HCT116 (cell line): ENCODE measurements around the gene INPP5F.

Experiments
- ATF3 ChIP-seq: IDR thresholded peaks from 2 replicates; pipeline ENCODE4 v1.6.1; 2012
- CBX3 ChIP-seq: IDR thresholded peaks from 2 replicates; pipeline ENCODE4 v1.6.1; 2012; ENCODE audit warnings: low read depth
- CEBPB ChIP-seq: IDR thresholded peaks from 2 replicates; pipeline ENCODE4 v1.6.1; 2012; ENCODE audit warnings: low read depth
- EZH2 ChIP-seq: fragments of 200-600 bp; sonication (generic); IDR thresholded peaks from 2 replicates; pipeline ENCODE4 v1.6.1; 2017; ENCODE audit warnings: antibody characterized with exemption, mixed run types
- JUND ChIP-seq: IDR thresholded peaks from 2 replicates; pipeline ENCODE4 v1.6.1; 2012
- POLR2A ChIP-seq: IDR thresholded peaks from 2 replicates; pipeline ENCODE4 v1.7.0; 2011; ENCODE audit warnings: borderline replicate concordance; ENCODE audit not compliant: insufficient read depth, insufficient read length; ENCODE audit errors: extremely low read depth
- POLR2AphosphoS5 ChIP-seq: IDR thresholded peaks from 2 replicates; pipeline ENCODE4 v1.6.1; 2011; ENCODE audit warnings: mild to moderate bottlenecking, low read depth, low read length, moderate library complexity
- RAD21 ChIP-seq: IDR thresholded peaks from 2 replicates; pipeline ENCODE4 v1.6.1; 2012; ENCODE audit warnings: low read depth, mild to moderate bottlenecking
- REST ChIP-seq: IDR thresholded peaks from 2 replicates; pipeline ENCODE4 v1.6.1; 2012; ENCODE audit warnings: low read depth
- YY1 ChIP-seq: IDR thresholded peaks from 2 replicates; pipeline ENCODE4 v1.6.1; 2011; ENCODE audit warnings: low read length, low read depth, moderate library complexity, mild to moderate bottlenecking; ENCODE audit not compliant: insufficient replicate concordance; ENCODE audit errors: extremely low read depth
- ZFX ChIP-seq: fragments of 450-650 bp; IDR thresholded peaks from 2 replicates; pipeline ENCODE4 v1.6.1; 2017
- ZNF274 ChIP-seq: fragments of 200-500 bp; sonication (Bioruptor generic); IDR thresholded peaks from 2 replicates; pipeline ENCODE4 v1.6.1; 2014; ENCODE audit warnings: mild to moderate bottlenecking, low read depth, low read length, inconsistent platforms
- TF ChIP-seq, protein P1 (sequence below), 3 experiments: fragments of 200-600 bp in 1 of 3; sonication (generic) in 1 of 3; IDR thresholded peaks in 2 of 3; conservative IDR thresholded peaks in 1 of 3; 2 replicates each; pipeline ENCODE4 v1.5.1; 2012 to 2017; ENCODE audit warnings: low read depth in 2 of 3, low read length in 2 of 3, antibody characterized with exemption in 1 of 3, borderline replicate concordance in 1 of 3, control low read depth in 1 of 3, mild to moderate bottlenecking in 1 of 3, mixed read lengths in 1 of 3, mixed run types in 1 of 3, moderate library complexity in 1 of 3; ENCODE audit not compliant: insufficient read depth in 1 of 3
- TF ChIP-seq, protein P2 (sequence below): IDR thresholded peaks from 2 replicates; pipeline ENCODE4 v1.6.1; 2012

- TF ChIP-seq POLR2AphosphoS5 (no peak), CBX3 (no peak), POLR2A (no peak), REST (no peak), EZH2 (no peak), ZNF274 (no peak), JUND (no peak), ATF3 (no peak), YY1 (no peak), CEBPB (no peak), ZFX (no peak), RAD21 (no peak)
- TF ChIP-seq, protein P1, sequence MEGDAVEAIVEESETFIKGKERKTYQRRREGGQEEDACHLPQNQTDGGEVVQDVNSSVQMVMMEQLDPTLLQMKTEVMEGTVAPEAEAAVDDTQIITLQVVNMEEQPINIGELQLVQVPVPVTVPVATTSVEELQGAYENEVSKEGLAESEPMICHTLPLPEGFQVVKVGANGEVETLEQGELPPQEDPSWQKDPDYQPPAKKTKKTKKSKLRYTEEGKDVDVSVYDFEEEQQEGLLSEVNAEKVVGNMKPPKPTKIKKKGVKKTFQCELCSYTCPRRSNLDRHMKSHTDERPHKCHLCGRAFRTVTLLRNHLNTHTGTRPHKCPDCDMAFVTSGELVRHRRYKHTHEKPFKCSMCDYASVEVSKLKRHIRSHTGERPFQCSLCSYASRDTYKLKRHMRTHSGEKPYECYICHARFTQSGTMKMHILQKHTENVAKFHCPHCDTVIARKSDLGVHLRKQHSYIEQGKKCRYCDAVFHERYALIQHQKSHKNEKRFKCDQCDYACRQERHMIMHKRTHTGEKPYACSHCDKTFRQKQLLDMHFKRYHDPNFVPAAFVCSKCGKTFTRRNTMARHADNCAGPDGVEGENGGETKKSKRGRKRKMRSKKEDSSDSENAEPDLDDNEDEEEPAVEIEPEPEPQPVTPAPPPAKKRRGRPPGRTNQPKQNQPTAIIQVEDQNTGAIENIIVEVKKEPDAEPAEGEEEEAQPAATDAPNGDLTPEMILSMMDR (IDR thresholded peaks at IDR 0.05 in 2 of 3, conservative IDR thresholded peaks at IDR 0.05 in 1 of 3; ENCODE audit: borderline replicate concordance in 1 of 3, insufficient read depth in 1 of 3, low read depth in 2 of 3, low read length in 2 of 3), result no peak
- TF ChIP-seq, protein P2, sequence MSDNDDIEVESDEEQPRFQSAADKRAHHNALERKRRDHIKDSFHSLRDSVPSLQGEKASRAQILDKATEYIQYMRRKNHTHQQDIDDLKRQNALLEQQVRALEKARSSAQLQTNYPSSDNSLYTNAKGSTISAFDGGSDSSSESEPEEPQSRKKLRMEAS, result no peak
These were observed 132.2 kb downstream of the INPP5F start for GRCh38 chr10:119858063-119858462.
